Fibroblast of pulmonary artery (primary cell): ENCODE data around the gene TEKT1.
"Not testable (repeated sequence)": the region's sequence is repeated elsewhere in the genome, so short reads cannot be mapped to it uniquely, and the experiment has no call there.

Source experiments
- DNase-seq: peaks from one replicate; pipeline ENCODE4 v3.0.0-alpha.2; 2010; ENCODE audit warnings: low read depth
- H3K4me3 ChIP-seq: replicated peaks from 2 replicates; pipeline ENCODE4 v1.5.1; 2011; ENCODE audit warnings: low read depth, mild to moderate bottlenecking, control low read depth, low read length, moderate library complexity
- CTCF ChIP-seq: IDR thresholded peaks from 2 replicates; pipeline ENCODE4 v1.5.1; 2011; ENCODE audit warnings: mild to moderate bottlenecking, control low read depth, low read length, inconsistent platforms; ENCODE audit errors: missing control alignments

The TEKT1 gene

DNA sequence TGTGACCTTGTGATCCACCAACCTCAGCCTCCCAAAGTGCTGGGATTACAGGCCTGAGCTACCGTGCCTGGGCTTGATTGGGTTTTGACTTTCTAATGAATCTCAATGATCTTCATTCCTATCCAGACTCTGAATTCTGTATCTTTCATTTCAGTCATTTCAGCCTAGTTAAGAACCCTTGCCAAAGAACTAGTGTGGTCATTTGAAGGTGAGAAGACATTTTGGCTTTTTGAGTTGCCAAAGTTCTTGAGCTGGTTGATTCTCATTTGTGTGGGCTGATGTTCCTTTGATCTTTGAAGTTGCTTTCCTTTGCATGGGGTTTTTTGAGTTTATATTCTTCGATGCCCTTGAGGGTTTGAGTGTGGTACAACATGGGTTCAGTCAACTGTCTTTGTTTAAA, 30.6 kb upstream of the TEKT1 start:
- DNase-seq: no peak
- TF ChIP-seq CTCF: no peak
- no peak overlapping the region for H3K4me3 ChIP-seq

GRCh38 chr17:6857904-6858303, 26.4 kb upstream of the TEKT1 start:
- TF ChIP-seq CTCF: no peak
- no peak for DNase-seq
- H3K4me3 ChIP-seq: no peak overlapping the region

DNA sequence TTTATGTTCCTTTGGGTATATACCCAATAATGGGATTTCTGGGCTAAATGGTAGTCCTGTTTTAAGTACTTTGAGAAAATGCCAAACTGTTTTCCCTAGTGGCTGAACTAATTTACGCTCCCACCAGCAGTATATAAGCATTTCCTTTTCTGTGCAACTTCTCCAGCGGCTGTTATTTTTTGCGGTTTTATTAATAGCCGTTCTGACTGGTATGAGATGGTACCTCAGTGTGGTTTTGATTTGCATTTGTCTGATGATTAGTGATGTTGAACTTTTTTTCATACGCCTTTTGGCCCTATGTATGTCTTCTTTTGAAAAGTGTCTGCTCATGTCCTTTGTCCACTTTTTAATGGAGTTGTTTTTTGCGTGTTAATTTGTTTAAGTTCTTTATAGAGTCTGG, 25.8 kb upstream of the TEKT1 start:
- no peak for DNase-seq
- no peak for TF ChIP-seq CTCF
- H3K4me3 ChIP-seq: no peak overlapping the region

DNA sequence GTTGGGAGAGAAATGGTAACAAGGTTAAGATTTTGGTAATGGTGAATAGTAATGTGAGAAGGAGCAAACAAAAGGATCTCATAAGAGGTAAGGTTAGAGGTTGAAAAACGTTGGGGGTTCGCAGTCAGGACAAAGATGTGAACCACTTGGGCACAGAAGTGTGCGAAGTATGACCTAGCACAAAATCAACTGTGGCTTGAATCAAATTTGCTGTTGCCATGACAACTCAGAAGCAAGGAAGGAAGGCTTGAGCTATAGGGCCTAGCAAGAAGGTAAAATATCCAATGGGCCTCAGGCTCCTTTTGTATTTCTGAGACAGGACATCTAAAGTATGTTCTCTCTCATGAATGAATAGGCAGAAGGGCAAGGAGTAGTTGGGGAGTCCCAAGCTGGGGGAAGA, 24.5 kb upstream of the TEKT1 start:
- no peak overlapping the region for H3K4me3 ChIP-seq
- TF ChIP-seq CTCF: no peak
- no peak for DNase-seq

DNA sequence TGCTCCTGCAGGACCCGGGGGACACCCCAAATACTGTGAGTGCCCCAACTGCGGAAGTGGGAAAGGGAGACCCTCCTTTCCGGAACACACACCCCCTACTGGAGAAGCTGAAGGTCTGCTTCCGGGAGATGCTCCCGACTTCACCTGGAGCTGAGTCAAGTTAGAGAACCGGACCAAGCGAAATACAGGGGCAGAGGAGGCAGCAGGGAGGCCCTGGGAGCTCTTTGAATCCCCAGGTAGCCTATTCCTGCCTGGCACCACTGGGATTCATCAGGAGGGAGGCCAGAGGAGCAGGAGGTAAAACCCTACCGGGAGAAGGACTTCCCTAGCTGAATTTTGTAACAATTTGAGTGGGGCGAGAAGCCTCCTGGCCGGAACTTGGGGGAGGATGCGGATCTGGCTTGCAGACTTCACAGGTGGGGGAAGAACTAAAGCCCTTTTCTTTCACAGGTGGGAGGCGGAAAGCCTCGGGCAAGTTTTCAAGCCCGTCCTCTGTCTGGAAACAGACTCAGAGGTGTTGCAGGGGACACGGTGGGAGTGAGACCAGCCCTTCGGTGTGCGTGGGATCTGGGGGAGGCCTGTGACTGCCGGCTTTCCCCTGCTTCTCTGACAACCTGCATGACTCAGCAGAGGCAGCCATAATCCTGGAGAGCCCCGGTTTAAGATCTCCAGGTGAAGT, 22.4 kb upstream of the TEKT1 start:
- peak; percentile 15 for TF ChIP-seq CTCF
- H3K4me3 ChIP-seq: no peak overlapping the region
- no peak for DNase-seq

- not testable (repeated sequence) for H3K4me3 ChIP-seq, DNase-seq
Observed at GRCh38 chr17:6848545-6849179, 17.1 kb upstream of the TEKT1 start.

DNA sequence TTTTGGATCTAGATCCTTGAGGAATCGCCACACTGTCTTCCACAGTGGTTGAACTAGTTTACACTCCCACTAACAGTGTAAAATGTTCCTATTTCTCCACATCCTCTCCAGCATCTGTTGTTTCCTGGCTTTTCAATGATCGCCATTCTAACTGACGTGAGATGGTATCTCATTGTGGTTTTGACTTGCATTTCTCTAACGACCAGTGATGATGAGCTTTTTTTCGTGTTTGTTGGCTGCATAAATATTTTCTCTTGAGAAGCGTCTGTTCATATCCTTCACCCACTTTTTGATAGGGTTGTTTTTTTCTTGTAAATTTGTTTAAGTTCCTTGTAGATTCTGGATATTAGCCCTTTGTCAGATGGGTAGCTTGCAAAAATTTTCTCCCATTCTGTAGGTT, 14.6 kb upstream of the TEKT1 start:
- not testable (repeated sequence) for DNase-seq, H3K4me3 ChIP-seq

- DNase-seq, H3K4me3 ChIP-seq: not testable (repeated sequence)
Observed at GRCh38 chr17:6844406-6844805, 12.9 kb upstream of the TEKT1 start.
